ENCODE measurements around the gene SHISA2.
"Not testable (repeated sequence)": the region's sequence is repeated elsewhere in the genome, so short reads cannot be mapped to it uniquely, and the experiment has no call there.

Gene SHISA2

GRCh38 chr13:26051657-26052311, at the start of gene SHISA2:
Gene SHISA2 (minus strand): TSS chr13:26052016. CDS start chr13:26050975, 1,041 bp downstream.
- peak in 2 of 3 experiments; percentile 13 to 31 for DNase-seq (ENCODE audit: low read depth in 3 of 3)

GRCh38 chr13:26095846-26096610, 44.2 kb upstream of the SHISA2 start:
- no peak for DNase-seq (ENCODE audit: low read depth in 3 of 3)

GRCh38 chr13:26095338-26095737, 43.5 kb upstream of the SHISA2 start:
- DNase-seq (ENCODE audit: low read depth in 3 of 3): no peak

- DNase-seq (ENCODE audit: low read depth in 3 of 3): not testable (repeated sequence)
These were observed 25.0 kb upstream of the SHISA2 start for GRCh38 chr13:26076821-26077220.

- DNase-seq (ENCODE audit: low read depth in 3 of 3): no peak
These were observed 23.7 kb upstream of the SHISA2 start for GRCh38 chr13:26075498-26075897.

GRCh38 chr13:26074706-26075105, 22.9 kb upstream of the SHISA2 start:
- DNase-seq (ENCODE audit: low read depth in 3 of 3): no peak

- DNase-seq (ENCODE audit: low read depth in 3 of 3): not testable (repeated sequence)
These were observed 20.5 kb upstream of the SHISA2 start for GRCh38 chr13:26072335-26072734.

- no peak for DNase-seq (ENCODE audit: low read depth in 3 of 3)
These were observed 19.9 kb upstream of the SHISA2 start for GRCh38 chr13:26071691-26072090.

GRCh38 chr13:26069642-26070041, 17.8 kb upstream of the SHISA2 start:
- not testable (repeated sequence) for DNase-seq (ENCODE audit: low read depth in 3 of 3)

- not testable (repeated sequence) for DNase-seq (ENCODE audit: low read depth in 3 of 3)
These were observed 16.6 kb upstream of the SHISA2 start for GRCh38 chr13:26068372-26068771.

GRCh38 chr13:26067601-26068000, 15.8 kb upstream of the SHISA2 start:
- DNase-seq (ENCODE audit: low read depth in 3 of 3): no peak

GRCh38 chr13:26066492-26066891, 14.7 kb upstream of the SHISA2 start:
- DNase-seq (ENCODE audit: low read depth in 3 of 3): not testable (repeated sequence)

- no peak for DNase-seq (ENCODE audit: low read depth in 3 of 3)
These were observed 11.1 kb upstream of the SHISA2 start for GRCh38 chr13:26062853-26063444.

- DNase-seq (ENCODE audit: low read depth in 3 of 3): no peak
These were observed 10.1 kb upstream of the SHISA2 start for GRCh38 chr13:26061947-26062346.

GRCh38 chr13:26061256-26061655, 9.4 kb upstream of the SHISA2 start:
- DNase-seq (ENCODE audit: low read depth in 3 of 3): no peak

GRCh38 chr13:26060357-26060756, 8.5 kb upstream of the SHISA2 start:
- DNase-seq (ENCODE audit: low read depth in 3 of 3): no peak

- DNase-seq (ENCODE audit: low read depth in 3 of 3): no peak
These were observed 6.9 kb upstream of the SHISA2 start for GRCh38 chr13:26058704-26059103.

- DNase-seq (ENCODE audit: low read depth in 3 of 3): no peak
These were observed 3.1 kb upstream of the SHISA2 start for GRCh38 chr13:26054896-26055295.

GRCh38 chr13:26053418-26053980, 1.7 kb upstream of the SHISA2 start:
- DNase-seq (ENCODE audit: low read depth in 3 of 3): no peak

- DNase-seq (ENCODE audit: low read depth in 3 of 3): no peak
These were observed 521 bp upstream of the SHISA2 start for GRCh38 chr13:26052337-26052736.

- DNase-seq (ENCODE audit: low read depth in 3 of 3): no peak
These were observed 572 bp downstream of the SHISA2 start for GRCh38 chr13:26051231-26051656.

GRCh38 chr13:26050568-26051230, 1.1 kb downstream of the SHISA2 start:
- DNase-seq (ENCODE audit: low read depth in 3 of 3): no peak

All from stimulated activated CD4-positive, alpha-beta T cell treated with anti-CD3 and anti-CD28 coated beads, TNF-alpha, amount 100 ng/mL, for 24 hours (primary cell).